ENCODE measurements around the gene WDR72. TPM values are rescaled to one million over a fixed set of nuclear protein-coding genes. Genes with fewer than 3 reads are reported as not detected.

WDR72 gene
- total and polyA plus RNA-seq, 11 donors = 0.01 to 0.11 (median 0.08) TPM; not detected in 8

DNA sequence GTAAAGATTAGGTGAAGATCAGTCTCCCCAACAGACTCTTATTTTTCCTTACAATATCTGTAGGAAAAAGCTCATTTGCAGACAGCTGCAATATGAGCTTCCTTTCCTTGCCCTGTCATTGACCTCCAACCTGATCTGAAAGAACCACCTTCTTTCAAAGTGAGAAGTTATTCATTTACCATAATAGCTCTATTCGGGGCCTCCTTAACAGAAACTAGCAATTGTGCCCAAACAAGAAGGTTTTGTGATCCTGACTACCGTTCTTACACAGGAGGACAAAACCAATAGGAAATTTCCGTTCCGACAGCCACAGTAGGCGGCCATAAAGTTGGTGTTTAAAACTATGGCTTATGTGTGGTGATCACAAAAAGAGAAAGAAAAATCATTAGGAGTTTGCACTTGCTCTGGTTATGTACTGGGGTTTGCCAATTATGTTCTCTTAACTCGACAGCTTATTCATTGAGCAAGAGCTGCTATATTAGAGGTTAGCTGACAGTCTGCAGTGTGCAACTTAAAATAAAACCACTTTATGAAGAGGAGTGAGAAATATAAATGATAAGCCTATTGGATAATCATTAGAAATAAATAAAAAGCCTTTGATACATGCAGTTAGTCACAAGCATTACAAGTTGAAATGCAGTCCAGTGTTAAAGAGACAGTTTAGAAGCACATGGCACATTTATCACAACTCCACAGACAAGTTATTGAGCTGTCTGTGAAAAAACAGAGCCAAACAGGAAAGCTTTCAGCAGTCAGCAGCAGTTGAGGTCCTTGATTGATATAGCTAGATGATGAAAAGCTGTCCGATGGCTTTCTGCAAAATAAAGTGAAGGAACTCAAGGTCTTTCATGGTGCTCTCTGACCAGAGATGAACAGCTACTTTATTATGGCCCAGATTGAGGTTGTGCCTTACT lies 199.8 kb downstream of the WDR72 start:
- WGBS, 4 donors = 54 to 62% (median 60%) methylated on average over 7 of the region's 7 CpGs
- Histone ChIP-seq H3K4me3 (no peak overlapping the region), H3K27ac (no peak overlapping the region), H3K36me3 (no peaks in the 10 kb centered on the region), H3K4me1 (no peaks in the 10 kb centered on the region), H3K9me3 (no peaks in the 10 kb centered on the region), H3K27me3 (no peaks in the 10 kb centered on the region)
- intact Hi-C loops (cut with DNase I) = no loop called here
- DNase-seq (no peak), ATAC-seq (no peak)
- TF ChIP-seq, protein P1, sequence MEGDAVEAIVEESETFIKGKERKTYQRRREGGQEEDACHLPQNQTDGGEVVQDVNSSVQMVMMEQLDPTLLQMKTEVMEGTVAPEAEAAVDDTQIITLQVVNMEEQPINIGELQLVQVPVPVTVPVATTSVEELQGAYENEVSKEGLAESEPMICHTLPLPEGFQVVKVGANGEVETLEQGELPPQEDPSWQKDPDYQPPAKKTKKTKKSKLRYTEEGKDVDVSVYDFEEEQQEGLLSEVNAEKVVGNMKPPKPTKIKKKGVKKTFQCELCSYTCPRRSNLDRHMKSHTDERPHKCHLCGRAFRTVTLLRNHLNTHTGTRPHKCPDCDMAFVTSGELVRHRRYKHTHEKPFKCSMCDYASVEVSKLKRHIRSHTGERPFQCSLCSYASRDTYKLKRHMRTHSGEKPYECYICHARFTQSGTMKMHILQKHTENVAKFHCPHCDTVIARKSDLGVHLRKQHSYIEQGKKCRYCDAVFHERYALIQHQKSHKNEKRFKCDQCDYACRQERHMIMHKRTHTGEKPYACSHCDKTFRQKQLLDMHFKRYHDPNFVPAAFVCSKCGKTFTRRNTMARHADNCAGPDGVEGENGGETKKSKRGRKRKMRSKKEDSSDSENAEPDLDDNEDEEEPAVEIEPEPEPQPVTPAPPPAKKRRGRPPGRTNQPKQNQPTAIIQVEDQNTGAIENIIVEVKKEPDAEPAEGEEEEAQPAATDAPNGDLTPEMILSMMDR (IDR thresholded peaks at IDR 0.05) = no peak
- TF ChIP-seq POLR2A (IDR thresholded peaks at IDR 0.05) = no peak

DNA sequence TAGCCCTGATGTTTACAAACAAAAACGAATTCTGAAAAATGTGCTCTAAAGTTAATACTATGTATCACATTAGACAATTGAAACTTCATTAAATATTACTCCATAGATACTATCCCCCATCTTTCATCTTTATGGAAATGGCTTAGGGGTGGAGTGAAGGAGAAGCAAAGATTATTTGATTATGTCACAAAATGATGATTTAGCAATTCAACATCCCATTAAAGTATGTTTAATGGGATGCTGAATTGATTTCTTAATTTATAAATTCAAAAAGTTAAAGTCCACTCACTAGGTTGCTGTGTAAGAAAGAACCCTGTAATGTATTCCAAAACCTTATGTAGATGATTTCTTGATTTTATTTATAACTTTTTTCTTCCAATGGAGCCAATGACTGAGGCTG lies 201.1 kb downstream of the WDR72 start:
- intact Hi-C loops (cut with DNase I) = no loop called here

DNA sequence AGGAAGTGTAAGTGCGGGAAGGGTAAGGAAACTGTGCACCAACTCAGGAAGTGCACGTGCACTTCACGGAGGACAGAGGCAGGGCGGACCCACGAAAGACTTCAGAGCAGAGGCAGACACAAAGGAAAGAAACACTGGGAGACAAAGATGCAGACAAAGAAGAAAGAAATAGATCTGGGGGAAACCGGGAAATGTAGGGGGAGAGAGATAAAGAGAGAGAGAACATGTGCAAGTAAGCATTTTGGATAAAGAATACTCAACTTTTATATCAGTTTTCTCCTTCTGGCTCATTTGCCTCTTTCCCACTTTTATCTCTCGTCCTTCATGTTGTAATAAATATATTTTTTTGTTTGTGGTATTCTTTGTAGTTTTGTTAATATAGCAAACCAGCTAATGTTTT lies 204.2 kb downstream of the WDR72 start:
- no peak overlapping the region for H3K4me3 ChIP-seq
- no peak for TF ChIP-seq POLR2A (IDR thresholded peaks at IDR 0.05)
- TF ChIP-seq, protein P1 (IDR thresholded peaks at IDR 0.05) = no peak
- no peak overlapping the region for H3K27ac ChIP-seq
- intact Hi-C loops (cut with DNase I) = no loop called here
- WGBS, 4 donors = 40 to 55% (median 46%) methylated on average over 7 of the region's 7 CpGs
- no peaks in the 10 kb centered on the region for H3K27me3 ChIP-seq
- no peaks in the 10 kb centered on the region for H3K4me1 ChIP-seq
- DNase-seq = no peak
- H3K36me3 ChIP-seq = no peaks in the 10 kb centered on the region
- no peak for ATAC-seq
- H3K9me3 ChIP-seq = no peaks in the 10 kb centered on the region

More for the DNA sequence above, 201.1 kb downstream of the WDR72 start:
- Histone ChIP-seq H3K4me1 (no peaks in the 10 kb centered on the region), H3K27ac (no peak overlapping the region), H3K4me3 (no peak overlapping the region), H3K27me3 (no peaks in the 10 kb centered on the region), H3K9me3 (no peaks in the 10 kb centered on the region), H3K36me3 (no peaks in the 10 kb centered on the region)
- WGBS, 4 donors = 56 to 70% (median 63%) methylated on average over 1 of the region's 1 CpG
- TF ChIP-seq, protein P1 (IDR thresholded peaks at IDR 0.05) = no peak
- TF ChIP-seq POLR2A (IDR thresholded peaks at IDR 0.05) = no peak
- DNase-seq (no peak), ATAC-seq (no peak)

DNA sequence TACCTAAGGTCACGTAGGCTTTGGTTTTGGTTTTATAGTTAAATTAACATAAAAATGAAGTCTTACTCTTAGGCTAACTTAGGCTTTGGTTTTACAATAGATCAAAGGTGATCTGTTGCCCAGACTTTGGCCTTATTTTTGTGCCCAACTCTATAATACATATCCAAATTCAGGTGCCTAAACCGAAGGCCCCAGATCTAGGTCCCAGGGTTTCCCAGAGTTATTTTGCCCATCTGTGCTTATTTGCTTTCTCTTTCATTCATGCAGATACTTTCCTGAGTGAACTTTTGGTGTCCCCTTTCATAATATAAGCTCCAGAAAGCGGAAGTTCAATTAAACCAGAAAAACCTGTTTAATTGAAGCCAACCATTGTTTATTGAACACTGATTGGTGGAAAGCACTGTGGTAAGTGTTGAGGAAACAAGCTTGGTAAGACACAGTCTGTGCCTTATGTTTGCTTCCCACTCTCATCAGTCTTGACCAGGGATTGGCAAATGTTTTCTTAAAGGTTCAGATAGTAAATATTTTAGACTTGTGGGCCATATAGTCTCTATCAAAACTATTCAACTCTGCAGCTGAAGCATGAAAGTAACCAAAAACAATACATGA lies 209.7 kb downstream of the WDR72 start:
- H3K4me1 ChIP-seq = no peaks in the 10 kb centered on the region
- intact Hi-C loops (cut with DNase I) = no loop called here
- WGBS, 4 donors = 82 to 89% (median 85%) methylated on average over 3 of the region's 3 CpGs

More for the DNA sequence above, 209.7 kb downstream of the WDR72 start:
- no peak for ATAC-seq
- Histone ChIP-seq H3K36me3 (no peaks in the 10 kb centered on the region), H3K27ac (no peak overlapping the region), H3K9me3 (no peaks in the 10 kb centered on the region), H3K4me3 (no peak overlapping the region), H3K27me3 (no peaks in the 10 kb centered on the region)
- TF ChIP-seq POLR2A (IDR thresholded peaks at IDR 0.05) = no peak
- TF ChIP-seq, protein P1 (IDR thresholded peaks at IDR 0.05) = no peak
- DNase-seq = no peak

All from heart left ventricle (tissue), 16 donors.